ENCODE measurements around the gene CALB2.

GRCh38 chr16:71359431-71359830 is 908 bp downstream of the CALB2 start:
- TF ChIP-seq POLR2A (IDR thresholded peaks at IDR 0.05; ENCODE audit: low read depth, low read length) (no peak), MAZ (IDR thresholded peaks at IDR 0.05; ENCODE audit: borderline replicate concordance, low read depth, low read length) (no peak), CTCF (conservative IDR thresholded peaks at IDR 0.05; ENCODE audit: low read depth, low read length) (no peak), NFE2L2 (IDR thresholded peaks at IDR 0.05; ENCODE audit: low read depth, low read length) (no peak), USF2 (IDR thresholded peaks at IDR 0.05; ENCODE audit: low read depth, low read length) (no peak), MXI1 (IDR thresholded peaks at IDR 0.05; ENCODE audit: borderline replicate concordance, low read depth, low read length) (no peak), RAD21 (IDR thresholded peaks at IDR 0.05; ENCODE audit: low read length) (no peak), CEBPB (IDR thresholded peaks at IDR 0.05; ENCODE audit: low read depth, low read length) (no peak), RCOR1 (IDR thresholded peaks at IDR 0.05; ENCODE audit: insufficient replicate concordance, low read length) (no peak), FOS (IDR thresholded peaks at IDR 0.05; ENCODE audit: low read depth, low read length) (no peak), SMC3 (IDR thresholded peaks at IDR 0.05; ENCODE audit: low read depth, low read length) (no peak), RFX5 (IDR thresholded peaks at IDR 0.05; ENCODE audit: low read depth, low read length) (no peak), BHLHE40 (IDR thresholded peaks at IDR 0.05; ENCODE audit: low read depth, low read length) (no peak), MAFK (IDR thresholded peaks at IDR 0.05; ENCODE audit: low read depth, low read length) (no peak)
